ENCODE data around the gene NPTN. TPM values are rescaled to one million over a fixed set of nuclear protein-coding genes. Genes with fewer than 3 reads are reported as not detected.

Gene NPTN
- total and polyA plus RNA-seq, 9 of the 15 experiments (the other 6 are each of a cell fraction or from before 2014, with no cell fraction given): 9.6 to 48.5 (median 21.7) TPM

GRCh38 chr15:73637527-73637926 is 4.3 kb upstream of the NPTN start:
- BruUV-seq (replicated peaks): no TSS peak
- in situ Hi-C loops (cut with MboI): loop anchor here (5.0 kb wide), 1 partner anchor 75 kb away; no protein-coding TSS in a partner anchor
- 3% methylated on average over 2 of the region's 2 CpGs for WGBS (ENCODE audit: insufficient coverage, low coverage, missing lambda C conversion rate)
- FAIRE-seq (no peak), DNase-seq (ENCODE audit: extremely low read depth in 1 of 4, low spot score in 3 of 4) (no peak), ATAC-seq (no peak)
- no peak overlapping the region for H3K4me3 ChIP-seq
- no peaks in the 10 kb centered on the region for H4K20me1 ChIP-seq (replicated peaks; ENCODE audit: control insufficient read depth, insufficient read depth, low read length)
- intact Hi-C loops (cut with micrococcal nuclease): loop anchor here (5.0 kb wide), 1 partner anchor 45 kb away; no protein-coding TSS in a partner anchor
- ChIA-PET POLR2A (no interaction called here), CTCF (ENCODE audit: low intra/inter-chr PET ratio) (interaction anchor here (1.0 to 2.2 kb wide), 6 partner anchors 39 to 354 kb away, joined by 3 to 52 read pairs (median 4); no protein-coding TSS in a partner anchor)
- TF ChIP-seq POLR3G (IDR thresholded peaks at IDR 0.05; ENCODE audit: extremely low read depth, insufficient read length, insufficient replicate concordance): no peak
- no peak for TF ChIP-seq KDM1A (IDR thresholded peaks at IDR 0.05)
- peak; percentile 40 for TF ChIP-seq C11orf30 (IDR thresholded peaks at IDR 0.05; ENCODE audit: low read depth)
- peak; percentile 63 for TF ChIP-seq ZNF316 (IDR thresholded peaks at IDR 0.05)
- peaks cover 4% of the 10 kb centered on the region for H3K79me2 ChIP-seq (ENCODE audit: control insufficient read depth, insufficient read depth, low read length)
- H3K27me3 ChIP-seq (ENCODE audit: control insufficient read depth in 2 of 2, insufficient read depth in 2 of 2, low read length in 2 of 2): peaks cover 0 to 2% of the 10 kb centered on the region in 2 experiments; a peak in 3 of 5 replicates
- no peak overlapping the region for H2AFZ ChIP-seq (ENCODE audit: low read depth, low read length)
- H3K9me3 ChIP-seq (replicated peaks; ENCODE audit: control insufficient read depth, insufficient read depth, low read depth, low read length): no peaks in the 10 kb centered on the region
- no peak overlapping the region for H3K4me2 ChIP-seq (ENCODE audit: insufficient read depth, low read length)
- H3K4me1 ChIP-seq (replicated peaks in 1 of 2; ENCODE audit: control insufficient read depth in 2 of 2, insufficient read depth in 2 of 2, low read length in 2 of 2): peaks cover 6% of the 10 kb centered on the region in 2 experiments; a peak in 3 of 5 replicates
- no peaks in the 10 kb centered on the region for H3K9me1 ChIP-seq (ENCODE audit: control insufficient read depth, insufficient read depth, low read length)
- no peak overlapping the region for H3K27ac ChIP-seq (ENCODE audit: extremely low read depth, low read depth, low read length)
- no peak overlapping the region for H3K9ac ChIP-seq (ENCODE audit: insufficient read depth in 1 of 2, low read depth in 2 of 2, low read length in 2 of 2)
- no peaks in the 10 kb centered on the region for H3K36me3 ChIP-seq (ENCODE audit: control insufficient read depth, insufficient read depth, low read length)

- no peak for ATAC-seq
- Histone ChIP-seq H3K9ac (ENCODE audit: insufficient read depth in 1 of 2, low read depth in 2 of 2, low read length in 2 of 2) (peak overlapping the region in 1 of 2 experiments; percentile 49; a peak in 1 of 4 replicates), H3K4me1 (replicated peaks in 1 of 2; ENCODE audit: control insufficient read depth in 2 of 2, insufficient read depth in 2 of 2, low read length in 2 of 2) (peaks cover 18 to 21% of the 10 kb centered on the region in 2 experiments), H3K36me3 (ENCODE audit: control insufficient read depth, insufficient read depth, low read length) (no peaks in the 10 kb centered on the region), H3K4me2 (ENCODE audit: insufficient read depth, low read length) (peak overlapping the region; percentile 89), H3K9me3 (replicated peaks; ENCODE audit: control insufficient read depth, insufficient read depth, low read depth, low read length) (no peaks in the 10 kb centered on the region), H4K20me1 (replicated peaks; ENCODE audit: control insufficient read depth, insufficient read depth, low read length) (peaks cover 5% of the 10 kb centered on the region; the same call in 1 of the 2 replicates), H3K27me3 (ENCODE audit: control insufficient read depth in 2 of 2, insufficient read depth in 2 of 2, low read length in 2 of 2) (no peaks in the 10 kb centered on the region), H3K9me1 (ENCODE audit: control insufficient read depth, insufficient read depth, low read length) (no peaks in the 10 kb centered on the region), H3K79me2 (ENCODE audit: control insufficient read depth, insufficient read depth, low read length) (peaks cover 39% of the 10 kb centered on the region), H3K4me3 (peak overlapping the region; percentile 70; the same call in 1 of the 2 replicates), H2AFZ (ENCODE audit: low read depth, low read length) (peak overlapping the region; percentile 91), H3K27ac (ENCODE audit: extremely low read depth, low read depth, low read length) (peak overlapping the region; percentile 69; the same call in 2 of the 3 replicates)
- intact Hi-C loops (cut with micrococcal nuclease) (no loop called here), in situ Hi-C loops (cut with MboI) (no loop called here)
- ChIA-PET CTCF (ENCODE audit: low intra/inter-chr PET ratio) (interaction anchor here (0.5 kb wide), 1 partner anchor 45 kb away, joined by 3 read pairs; no protein-coding TSS in a partner anchor), POLR2A (interaction anchor here (0.6 to 4.7 kb wide), 3 partner anchors 11 to 276 kb away, joined by 3 to 18 read pairs (median 3); no protein-coding TSS in a partner anchor)
- DNase-seq (ENCODE audit: extremely low read depth in 1 of 4, low spot score in 3 of 4): no peak
- FAIRE-seq: no peak
- 67% methylated on average over 6 of the region's 6 CpGs for WGBS (ENCODE audit: insufficient coverage, low coverage, missing lambda C conversion rate)
- BruUV-seq (replicated peaks): no TSS peak
- TF ChIP-seq XRCC4 (IDR thresholded peaks at IDR 0.05; ENCODE audit: extremely low read depth, insufficient read depth, insufficient read length) (no peak), ZNF589 (CRISPR knock-in tag; IDR thresholded peaks at IDR 0.05; ENCODE audit: low read depth) (peak; percentile 74; the same call in 1 of the 2 replicates), SAFB (IDR thresholded peaks at IDR 0.05; ENCODE audit: borderline replicate concordance, low read depth, low read length) (no peak), KLF13 (tag; IDR thresholded peaks at IDR 0.05; ENCODE audit: borderline replicate concordance, low read depth) (no peak), FOXJ2 (tag; IDR thresholded peaks at IDR 0.05) (no peak; the same call in 1 of the 2 replicates), NBN (IDR thresholded peaks at IDR 0.05; ENCODE audit: low read depth) (0 out of 2 replicates have a peak, but pooled peaks have one; percentile 11), USF2 (CRISPR knock-in tag; IDR thresholded peaks at IDR 0.05) (no peak), SRSF1 (IDR thresholded peaks at IDR 0.05; ENCODE audit: low read depth, low read length) (no peak), RHOXF2B (CRISPR knock-in tag; conservative IDR thresholded peaks at IDR 0.05) (no peak)
Observed at GRCh38 chr15:73633991-73634495, 854 bp upstream of the NPTN start.
